ENCODE measurements around the gene KLF7.

The KLF7 gene

DNA sequence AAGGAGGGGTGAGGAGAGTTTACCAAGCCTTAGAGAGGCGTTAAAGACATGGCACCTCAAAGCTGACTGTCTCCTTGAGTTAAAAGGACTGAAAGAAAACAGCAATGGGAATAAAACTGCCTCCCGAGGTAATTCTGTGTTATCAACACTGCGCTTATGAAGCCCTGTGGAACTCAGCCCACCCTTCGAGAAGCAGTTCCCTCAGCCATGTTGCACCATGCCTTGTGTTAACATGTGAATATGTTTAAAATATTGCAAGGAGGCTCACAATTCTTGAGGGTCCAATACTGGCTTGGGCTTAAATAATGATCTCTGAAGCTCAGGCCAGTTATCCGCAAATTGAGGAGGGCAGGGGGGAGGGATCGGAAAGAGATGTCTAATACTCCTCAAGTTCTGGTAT is 14.7 kb downstream of the KLF7 start:
- H3K4me3 ChIP-seq (ENCODE audit: insufficient read depth, low read length, poor library complexity, severe bottlenecking): no peak overlapping the region
- no peaks in the 10 kb centered on the region for H3K9me2 ChIP-seq (replicated peaks; ENCODE audit: insufficient read depth, low read length)

DNA sequence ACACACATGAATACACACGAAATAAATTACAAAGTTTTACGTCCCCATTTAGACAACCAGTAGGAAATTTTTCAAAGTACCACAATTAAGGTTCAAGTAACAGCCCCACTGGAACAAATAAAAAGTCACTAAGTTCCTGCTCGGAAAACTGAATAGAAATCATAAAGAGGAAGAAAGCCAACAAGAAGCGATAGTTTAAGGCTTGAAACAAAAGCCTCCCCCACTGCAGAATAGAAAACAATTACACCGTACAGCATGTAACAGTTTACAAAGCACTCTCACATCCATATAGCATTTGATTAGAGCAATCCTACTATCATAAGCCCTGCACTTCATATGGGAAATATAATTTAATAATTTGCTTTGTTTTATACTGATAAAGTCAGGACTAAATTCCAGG is 15.5 kb downstream of the KLF7 start:
- Histone ChIP-seq H3K27me3 (ENCODE audit: low read length) (0 out of 2 replicates have a peak, but pooled peaks cover 3% of the 10 kb centered on the region), H3K9me3 (ENCODE audit: insufficient read depth, low read length) (no peaks in the 10 kb centered on the region), H2AFZ (ENCODE audit: low read depth, low read length, severe bottlenecking) (no peak overlapping the region), H3K79me2 (ENCODE audit: insufficient read depth, low read length) (no peaks in the 10 kb centered on the region), H3K27ac (ENCODE audit: low read depth, low read length) (no peak overlapping the region), H3K4me3 (ENCODE audit: insufficient read depth, low read length, poor library complexity, severe bottlenecking) (no peak overlapping the region), H3K9me2 (replicated peaks; ENCODE audit: insufficient read depth, low read length) (no peaks in the 10 kb centered on the region), H3K9ac (ENCODE audit: low read length) (no peak overlapping the region), H3K4me2 (ENCODE audit: low read depth, low read length, poor library complexity, severe bottlenecking) (no peak overlapping the region), H3F3A (ENCODE audit: insufficient read depth) (no peaks in the 10 kb centered on the region), H3K36me3 (ENCODE audit: low read length) (no peaks in the 10 kb centered on the region), H4K20me1 (ENCODE audit: low read depth, low read length) (no peaks in the 10 kb centered on the region)
- TF ChIP-seq, protein P1, sequence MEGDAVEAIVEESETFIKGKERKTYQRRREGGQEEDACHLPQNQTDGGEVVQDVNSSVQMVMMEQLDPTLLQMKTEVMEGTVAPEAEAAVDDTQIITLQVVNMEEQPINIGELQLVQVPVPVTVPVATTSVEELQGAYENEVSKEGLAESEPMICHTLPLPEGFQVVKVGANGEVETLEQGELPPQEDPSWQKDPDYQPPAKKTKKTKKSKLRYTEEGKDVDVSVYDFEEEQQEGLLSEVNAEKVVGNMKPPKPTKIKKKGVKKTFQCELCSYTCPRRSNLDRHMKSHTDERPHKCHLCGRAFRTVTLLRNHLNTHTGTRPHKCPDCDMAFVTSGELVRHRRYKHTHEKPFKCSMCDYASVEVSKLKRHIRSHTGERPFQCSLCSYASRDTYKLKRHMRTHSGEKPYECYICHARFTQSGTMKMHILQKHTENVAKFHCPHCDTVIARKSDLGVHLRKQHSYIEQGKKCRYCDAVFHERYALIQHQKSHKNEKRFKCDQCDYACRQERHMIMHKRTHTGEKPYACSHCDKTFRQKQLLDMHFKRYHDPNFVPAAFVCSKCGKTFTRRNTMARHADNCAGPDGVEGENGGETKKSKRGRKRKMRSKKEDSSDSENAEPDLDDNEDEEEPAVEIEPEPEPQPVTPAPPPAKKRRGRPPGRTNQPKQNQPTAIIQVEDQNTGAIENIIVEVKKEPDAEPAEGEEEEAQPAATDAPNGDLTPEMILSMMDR (IDR thresholded peaks at IDR 0.05; ENCODE audit: insufficient read depth, low read length, poor library complexity, severe bottlenecking): no peak
- TF ChIP-seq EZH2phosphoT487 (conservative IDR thresholded peaks at IDR 0.05; ENCODE audit: low read length): no peak

More for the DNA sequence above, 14.7 kb downstream of the KLF7 start:
- H3K36me3 ChIP-seq (ENCODE audit: low read length): no peaks in the 10 kb centered on the region
- 0 out of 2 replicates have a peak, but pooled peaks cover 3% of the 10 kb centered on the region for H3K27me3 ChIP-seq (ENCODE audit: low read length)
- no peak overlapping the region for H2AFZ ChIP-seq (ENCODE audit: low read depth, low read length, severe bottlenecking)
- H3K79me2 ChIP-seq (ENCODE audit: insufficient read depth, low read length): no peaks in the 10 kb centered on the region
- no peaks in the 10 kb centered on the region for H4K20me1 ChIP-seq (ENCODE audit: low read depth, low read length)
- no peaks in the 10 kb centered on the region for H3F3A ChIP-seq (ENCODE audit: insufficient read depth)
- no peak overlapping the region for H3K27ac ChIP-seq (ENCODE audit: low read depth, low read length)
- H3K9me3 ChIP-seq (ENCODE audit: insufficient read depth, low read length): no peaks in the 10 kb centered on the region
- H3K9ac ChIP-seq (ENCODE audit: low read length): no peak overlapping the region
- H3K4me2 ChIP-seq (ENCODE audit: low read depth, low read length, poor library complexity, severe bottlenecking): no peak overlapping the region
- no peak for TF ChIP-seq EZH2phosphoT487 (conservative IDR thresholded peaks at IDR 0.05; ENCODE audit: low read length)
- TF ChIP-seq, protein P1 (IDR thresholded peaks at IDR 0.05; ENCODE audit: insufficient read depth, low read length, poor library complexity, severe bottlenecking): no peak

DNA sequence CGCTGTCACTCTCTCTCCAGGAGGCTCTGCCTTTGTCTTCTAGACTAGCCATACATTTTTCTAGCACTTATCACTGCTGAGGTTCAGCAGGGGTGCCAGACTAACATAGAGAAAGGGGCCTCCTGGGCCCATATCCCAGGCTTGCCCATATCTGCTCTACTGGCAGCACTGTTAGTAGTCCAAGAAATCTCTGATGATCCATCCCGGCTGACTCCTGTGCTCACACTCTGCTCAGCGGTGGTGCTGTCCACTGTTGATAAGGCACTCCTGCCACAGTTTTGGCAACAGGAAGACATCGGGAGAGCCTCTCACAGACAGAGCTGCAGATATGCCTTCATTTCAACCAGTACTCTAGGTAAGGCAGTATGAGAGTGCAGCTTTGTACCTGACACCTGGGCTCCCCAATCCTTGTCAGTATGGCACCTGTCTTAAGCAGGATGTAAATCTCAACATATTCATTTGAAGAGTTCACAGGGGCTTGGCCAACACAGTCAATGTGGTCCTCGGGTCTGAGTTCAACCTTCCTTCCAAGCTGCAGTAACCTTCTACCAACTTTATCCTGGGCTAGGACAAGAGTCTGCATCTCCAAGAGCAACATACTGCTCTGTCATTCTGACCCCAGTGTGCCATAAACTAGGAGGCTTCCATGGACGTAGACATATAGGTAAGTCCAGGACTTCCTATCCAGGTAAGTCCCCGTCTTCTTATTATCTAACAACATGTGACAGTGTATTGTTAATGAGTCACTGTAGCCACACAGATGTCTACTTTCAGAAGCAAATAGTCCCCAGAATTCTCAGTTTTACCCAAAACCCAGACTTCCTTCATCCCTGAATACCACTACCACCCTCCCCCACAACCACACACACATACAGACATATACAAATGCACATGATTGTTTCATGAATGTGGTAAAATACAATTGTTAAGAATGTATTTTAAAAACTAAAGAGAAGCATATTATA is 16.2 kb downstream of the KLF7 start:
- no peaks in the 10 kb centered on the region for H3K9me2 ChIP-seq (replicated peaks; ENCODE audit: insufficient read depth, low read length)
- no peaks in the 10 kb centered on the region for H3K79me2 ChIP-seq (ENCODE audit: insufficient read depth, low read length)
- H3K4me3 ChIP-seq (ENCODE audit: insufficient read depth, low read length, poor library complexity, severe bottlenecking): no peak overlapping the region
- no peaks in the 10 kb centered on the region for H4K20me1 ChIP-seq (ENCODE audit: low read depth, low read length)
- no peak overlapping the region for H2AFZ ChIP-seq (ENCODE audit: low read depth, low read length, severe bottlenecking)
- H3K4me2 ChIP-seq (ENCODE audit: low read depth, low read length, poor library complexity, severe bottlenecking): no peak overlapping the region
- 0 out of 2 replicates have a peak, but pooled peaks cover 3% of the 10 kb centered on the region for H3K27me3 ChIP-seq (ENCODE audit: low read length)
- no peak overlapping the region for H3K9ac ChIP-seq (ENCODE audit: low read length)
- no peaks in the 10 kb centered on the region for H3K36me3 ChIP-seq (ENCODE audit: low read length)
- no peaks in the 10 kb centered on the region for H3F3A ChIP-seq (ENCODE audit: insufficient read depth)
- no peak for TF ChIP-seq EZH2phosphoT487 (conservative IDR thresholded peaks at IDR 0.05; ENCODE audit: low read length)
- TF ChIP-seq, protein P1 (IDR thresholded peaks at IDR 0.05; ENCODE audit: insufficient read depth, low read length, poor library complexity, severe bottlenecking): no peak
- H3K9me3 ChIP-seq (ENCODE audit: insufficient read depth, low read length): no peaks in the 10 kb centered on the region
- H3K27ac ChIP-seq (ENCODE audit: low read depth, low read length): no peak overlapping the region
